Muscle layer of duodenum (tissue), 2 donors: ENCODE measurements around the gene ZNF827.

Experiments used
- H3K27ac ChIP-seq: one replicate; pipeline ENCODE4 v1.7.0; 2013; ENCODE audit warnings: mild to moderate bottlenecking, low read length
- H3K27me3 ChIP-seq: one replicate; pipeline ENCODE4 v1.7.0; 2013; ENCODE audit warnings: low read depth, mild to moderate bottlenecking, control low read depth, low read length
- H3K36me3 ChIP-seq, 2 donors: one replicate each; pipeline ENCODE4 v1.7.0; 2013; ENCODE audit warnings: low read length in 2 of 2, control low read depth in 1 of 2, mild to moderate bottlenecking in 1 of 2; ENCODE audit not compliant: insufficient read depth in 2 of 2, control insufficient read depth in 1 of 2
- H3K4me1 ChIP-seq, 2 donors: one replicate each; pipeline ENCODE4 v1.7.0; 2013; ENCODE audit warnings: low read length in 2 of 2, mild to moderate bottlenecking in 2 of 2, control low read depth in 1 of 2, moderate library complexity in 1 of 2; ENCODE audit not compliant: insufficient read depth in 2 of 2, control insufficient read depth in 1 of 2
- H3K4me3 ChIP-seq, 2 donors: one replicate each; pipeline ENCODE4 v1.7.0; 2013; ENCODE audit warnings: low read length in 2 of 2, low read depth in 1 of 2, mild to moderate bottlenecking in 1 of 2
- H3K9me3 ChIP-seq, 2 donors: one replicate each; pipeline ENCODE4 v1.7.0; 2013; ENCODE audit warnings: low read length in 2 of 2, control low read depth in 1 of 2, mild to moderate bottlenecking in 1 of 2; ENCODE audit not compliant: control insufficient read depth in 1 of 2
- donor health status: healthy.

The ZNF827 gene

DNA sequence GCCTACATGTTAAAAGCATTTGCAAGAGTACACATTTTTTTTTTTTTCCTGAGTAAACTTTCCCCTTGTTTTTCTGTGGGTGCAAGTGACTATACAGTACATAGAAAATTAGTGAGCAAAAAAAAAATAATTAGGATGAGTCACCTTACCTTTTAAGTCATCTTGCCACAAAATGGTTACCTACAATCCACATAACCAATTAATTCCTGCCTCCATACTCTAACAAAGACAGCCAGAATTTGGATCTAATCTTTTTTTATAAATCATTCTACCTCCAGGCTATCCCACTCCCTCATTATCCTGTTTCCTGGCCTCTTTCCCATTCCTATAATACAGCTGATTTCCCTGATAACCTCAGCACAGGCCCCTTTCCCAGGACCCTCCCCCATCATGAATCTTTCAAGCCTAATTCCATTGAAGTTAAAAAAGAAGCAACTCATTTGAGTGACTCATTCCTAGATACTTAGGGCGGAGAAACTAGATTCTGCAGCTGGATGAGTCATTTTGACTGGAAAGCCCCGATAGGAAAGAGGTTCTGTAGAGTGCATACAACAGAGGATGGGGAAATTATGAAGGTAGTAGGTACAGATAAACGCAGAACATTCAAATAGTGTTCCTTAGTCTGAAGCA, 130.5 kb downstream of the ZNF827 start:
- peaks cover 3 to 5% of the 10 kb centered on the region in 2 donors for H3K36me3 ChIP-seq
- no peaks in the 10 kb centered on the region for H3K27me3 ChIP-seq
- no peaks in the 10 kb centered on the region for H3K4me1 ChIP-seq
- H3K27ac ChIP-seq: peak overlapping the region; percentile 25
- H3K9me3 ChIP-seq: no peaks in the 10 kb centered on the region
- no peak overlapping the region for H3K4me3 ChIP-seq

DNA sequence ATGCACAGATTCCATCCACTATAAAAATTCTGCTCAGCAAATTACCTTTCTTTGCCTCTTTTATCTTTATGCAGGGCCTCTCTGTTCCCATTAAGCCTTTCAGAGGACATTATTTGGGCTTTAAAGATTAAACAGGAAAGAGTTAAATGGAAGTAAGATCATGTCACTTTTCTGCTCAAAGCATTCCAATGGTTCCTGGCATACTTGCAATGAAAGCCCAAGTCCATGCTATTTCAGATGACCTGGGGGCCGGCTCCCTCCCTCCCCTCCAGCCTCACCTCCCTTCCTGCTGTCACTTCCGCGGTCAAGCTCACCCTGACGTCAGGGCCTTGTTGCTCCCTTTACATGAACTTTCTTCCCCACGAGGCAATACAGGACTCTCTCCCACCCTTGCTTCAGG, 133.1 kb downstream of the ZNF827 start:
- H3K9me3 ChIP-seq: no peaks in the 10 kb centered on the region
- H3K4me3 ChIP-seq: no peak overlapping the region
- H3K27me3 ChIP-seq: no peaks in the 10 kb centered on the region
- H3K27ac ChIP-seq: no peak overlapping the region
- no peaks in the 10 kb centered on the region for H3K4me1 ChIP-seq
- peaks cover 0 to 5% of the 10 kb centered on the region in 2 donors for H3K36me3 ChIP-seq

DNA sequence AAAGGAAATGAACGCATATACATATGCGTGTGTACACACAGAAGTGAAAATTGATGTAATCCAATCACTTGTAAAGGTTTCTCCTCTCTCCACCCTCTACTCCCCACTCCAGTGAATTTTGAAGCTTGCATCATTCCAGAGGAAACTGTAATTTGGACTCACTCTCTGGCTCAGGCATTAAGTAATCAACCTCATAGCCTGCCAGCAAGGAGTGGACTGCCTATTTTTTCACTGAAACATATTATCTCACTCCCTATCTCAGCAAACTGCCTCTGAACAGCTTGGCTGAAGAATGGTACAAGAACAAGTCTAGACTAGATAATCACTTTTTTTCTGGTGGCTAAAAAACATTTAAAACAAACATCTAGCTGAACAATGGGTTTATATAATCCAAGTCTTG, 134.5 kb downstream of the ZNF827 start:
- Histone ChIP-seq H3K36me3 (peaks cover 0 to under 1% of the 10 kb centered on the region in 2 donors), H3K9me3 (no peaks in the 10 kb centered on the region), H3K4me3 (no peak overlapping the region), H3K27ac (no peak overlapping the region), H3K27me3 (no peaks in the 10 kb centered on the region), H3K4me1 (no peaks in the 10 kb centered on the region)

DNA sequence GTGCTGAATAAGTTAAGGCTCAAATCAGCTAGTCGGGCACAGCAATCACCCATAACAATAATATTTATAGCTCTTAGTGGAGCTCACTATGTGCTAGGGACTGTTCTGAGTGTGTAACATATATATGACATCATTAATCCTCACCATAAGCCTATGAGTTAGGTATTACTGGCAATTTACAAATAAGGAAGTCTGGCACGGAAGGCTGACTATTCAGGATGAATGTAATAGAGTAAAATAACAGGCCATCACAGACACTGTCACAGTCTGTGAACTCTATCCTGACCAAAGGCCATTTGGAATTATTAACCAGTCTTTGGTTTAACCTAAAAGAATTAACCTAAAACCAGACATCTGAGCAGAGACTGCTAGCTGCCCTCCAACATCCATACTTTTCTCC, 139.4 kb downstream of the ZNF827 start:
- no peak overlapping the region for H3K4me3 ChIP-seq

GRCh38 chr4:145797278-145797677, 141.3 kb downstream of the ZNF827 start:
- H3K4me3 ChIP-seq: no peak overlapping the region
- H3K4me1 ChIP-seq: no peaks in the 10 kb centered on the region
- H3K36me3 ChIP-seq: no peaks in the 10 kb centered on the region
- no peaks in the 10 kb centered on the region for H3K27me3 ChIP-seq
- H3K27ac ChIP-seq: no peak overlapping the region
- H3K9me3 ChIP-seq: no peaks in the 10 kb centered on the region

More for the DNA sequence above, 139.4 kb downstream of the ZNF827 start:
- Histone ChIP-seq H3K36me3 (no peaks in the 10 kb centered on the region), H3K27ac (no peak overlapping the region), H3K9me3 (no peaks in the 10 kb centered on the region), H3K4me1 (no peaks in the 10 kb centered on the region), H3K27me3 (no peaks in the 10 kb centered on the region)

DNA sequence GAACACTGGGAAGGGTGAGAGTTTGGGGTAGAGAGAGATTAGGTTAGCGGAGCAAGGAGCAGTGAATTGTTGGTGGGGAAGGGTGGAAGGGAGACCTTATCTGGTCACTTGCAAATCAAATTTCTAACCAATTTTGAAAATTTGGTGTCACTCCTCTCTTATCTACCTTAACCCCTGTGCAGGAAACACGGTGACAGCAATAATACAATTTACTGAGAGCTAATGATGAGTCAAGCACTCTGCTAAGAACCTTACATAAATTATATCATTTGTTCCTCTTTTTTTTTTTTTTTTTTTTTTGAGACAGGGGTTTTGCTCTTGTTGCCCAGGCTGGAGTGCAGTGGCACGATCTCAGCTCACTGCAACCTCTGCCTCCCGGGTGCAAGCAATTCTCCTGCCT, 142.3 kb downstream of the ZNF827 start:
- no peaks in the 10 kb centered on the region for H3K4me1 ChIP-seq
- no peaks in the 10 kb centered on the region for H3K27me3 ChIP-seq
- no peaks in the 10 kb centered on the region for H3K9me3 ChIP-seq
- no peak overlapping the region for H3K27ac ChIP-seq
- no peaks in the 10 kb centered on the region for H3K36me3 ChIP-seq
- H3K4me3 ChIP-seq: no peak overlapping the region

GRCh38 chr4:145795521-145795920, 143.1 kb downstream of the ZNF827 start:
- no peak overlapping the region for H3K4me3 ChIP-seq
- no peak overlapping the region for H3K27ac ChIP-seq
- peaks cover 0 to 4% of the 10 kb centered on the region in 2 donors for H3K36me3 ChIP-seq
- no peaks in the 10 kb centered on the region for H3K4me1 ChIP-seq
- H3K27me3 ChIP-seq: no peaks in the 10 kb centered on the region
- no peaks in the 10 kb centered on the region for H3K9me3 ChIP-seq

DNA sequence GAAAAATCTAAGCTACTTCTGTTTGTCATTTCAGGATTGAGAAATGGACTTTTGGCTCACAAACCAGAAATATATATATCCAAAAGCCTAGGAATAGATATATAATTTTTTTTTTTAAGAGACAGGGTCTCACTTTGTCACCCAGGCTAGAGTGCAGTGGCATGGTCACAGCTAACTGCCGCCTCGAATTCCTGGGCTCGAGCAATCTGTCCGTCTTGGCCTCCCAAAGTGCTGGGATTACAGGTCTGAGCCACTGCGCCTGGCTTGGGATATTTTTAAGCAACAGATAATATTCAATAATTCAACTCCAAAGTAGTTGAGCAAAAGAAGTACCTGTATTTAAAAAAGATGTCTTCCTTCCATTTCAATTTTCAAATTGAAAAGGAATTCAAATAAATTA, 146.2 kb downstream of the ZNF827 start:
- no peak overlapping the region for H3K27ac ChIP-seq
- H3K27me3 ChIP-seq: no peaks in the 10 kb centered on the region
- peaks cover 0 to 4% of the 10 kb centered on the region in 2 donors for H3K36me3 ChIP-seq
- no peaks in the 10 kb centered on the region for H3K9me3 ChIP-seq
- no peaks in the 10 kb centered on the region for H3K4me1 ChIP-seq
- H3K4me3 ChIP-seq: no peak overlapping the region

DNA sequence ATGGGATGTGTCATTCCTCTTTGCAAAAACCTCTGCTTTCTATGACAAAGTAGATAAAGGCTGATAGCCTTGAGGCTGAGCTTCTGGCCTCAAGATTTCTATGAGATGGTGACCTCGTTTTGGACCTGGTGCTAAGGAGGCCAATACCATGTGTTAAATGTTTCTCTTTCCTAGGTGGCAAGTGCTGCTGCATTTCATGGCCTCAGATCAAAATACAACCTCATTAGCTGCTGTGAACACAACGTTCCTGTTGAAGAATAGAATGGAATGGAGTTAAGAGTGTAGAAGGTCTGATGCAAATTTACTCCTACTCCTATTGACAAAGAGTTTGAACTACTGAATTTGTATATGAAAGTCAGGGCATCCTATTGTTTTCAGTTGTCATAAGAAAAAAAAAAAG, 146.6 kb downstream of the ZNF827 start:
- Histone ChIP-seq H3K4me1 (no peaks in the 10 kb centered on the region), H3K9me3 (no peaks in the 10 kb centered on the region), H3K4me3 (no peak overlapping the region), H3K36me3 (peaks cover 0 to 4% of the 10 kb centered on the region in 2 donors), H3K27ac (no peak overlapping the region), H3K27me3 (no peaks in the 10 kb centered on the region)

GRCh38 chr4:145788755-145789154, 149.9 kb downstream of the ZNF827 start:
- peaks cover 0 to 5% of the 10 kb centered on the region in 2 donors for H3K9me3 ChIP-seq
- peaks cover 0 to 4% of the 10 kb centered on the region in 2 donors for H3K4me1 ChIP-seq
- H3K27me3 ChIP-seq: no peaks in the 10 kb centered on the region
- no peak overlapping the region for H3K27ac ChIP-seq
- peaks cover 0 to 4% of the 10 kb centered on the region in 2 donors for H3K36me3 ChIP-seq
- no peak overlapping the region for H3K4me3 ChIP-seq

GRCh38 chr4:145786830-145787229, 151.8 kb downstream of the ZNF827 start:
- Histone ChIP-seq H3K4me3 (no peak overlapping the region), H3K27me3 (no peaks in the 10 kb centered on the region), H3K9me3 (peaks cover 0 to 5% of the 10 kb centered on the region in 2 donors), H3K4me1 (peaks cover 0 to 4% of the 10 kb centered on the region in 2 donors), H3K27ac (no peak overlapping the region), H3K36me3 (peaks cover 0 to 4% of the 10 kb centered on the region in 2 donors)

DNA sequence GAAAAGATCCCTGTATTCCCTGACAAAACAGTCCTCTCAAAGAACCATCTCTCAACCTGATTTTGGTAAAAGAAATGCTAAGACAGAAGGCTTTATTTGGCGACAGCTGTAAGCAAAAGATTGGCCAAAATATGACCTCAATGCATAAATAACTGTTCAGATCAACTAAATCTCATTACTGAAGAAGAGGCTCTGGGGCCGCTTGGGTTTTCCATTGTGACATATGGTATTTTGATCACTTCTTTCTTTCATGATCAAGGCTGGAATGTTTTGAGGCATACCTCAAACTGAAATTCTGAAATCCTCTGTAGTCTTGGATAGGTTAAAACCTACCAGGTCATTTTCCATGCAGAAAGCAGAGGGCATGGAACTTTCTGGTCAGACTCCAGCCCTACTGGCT, 152.4 kb downstream of the ZNF827 start:
- H3K27me3 ChIP-seq: no peaks in the 10 kb centered on the region
- H3K36me3 ChIP-seq: peaks cover 0 to 4% of the 10 kb centered on the region in 2 donors
- H3K4me1 ChIP-seq: peaks cover 0 to 4% of the 10 kb centered on the region in 2 donors
- H3K9me3 ChIP-seq: peaks cover 0 to 5% of the 10 kb centered on the region in 2 donors
- no peak overlapping the region for H3K27ac ChIP-seq
- H3K4me3 ChIP-seq: no peak overlapping the region
